Mucosa of gallbladder (tissue), 1 donor: ENCODE results near the gene DBH. TPM values are rescaled to one million over a fixed set of nuclear protein-coding genes. Genes with fewer than 3 reads are reported as not detected.

Experiments used
- DNase-seq: peaks from one replicate; pipeline ENCODE4 v3.0.0-alpha.2; 2020; ENCODE audit warnings: low spot score
- total RNA-seq: library from RNA; stranded (reverse); gene quantifications from one replicate; pipeline ENCODE4 v1.2.1, GENCODE V29; 2021
- donor health status: DM: no; HTN: no; CAD: no.

DBH gene
- total RNA-seq, 1 donor from 2014 or later: 0.06 TPM

GRCh38 chr9:133643978-133644760 lies 8.0 kb downstream of the DBH start:
- no peak for DNase-seq

GRCh38 chr9:133645021-133645765 lies 9.0 kb downstream of the DBH start:
- no peak for DNase-seq

DNA sequence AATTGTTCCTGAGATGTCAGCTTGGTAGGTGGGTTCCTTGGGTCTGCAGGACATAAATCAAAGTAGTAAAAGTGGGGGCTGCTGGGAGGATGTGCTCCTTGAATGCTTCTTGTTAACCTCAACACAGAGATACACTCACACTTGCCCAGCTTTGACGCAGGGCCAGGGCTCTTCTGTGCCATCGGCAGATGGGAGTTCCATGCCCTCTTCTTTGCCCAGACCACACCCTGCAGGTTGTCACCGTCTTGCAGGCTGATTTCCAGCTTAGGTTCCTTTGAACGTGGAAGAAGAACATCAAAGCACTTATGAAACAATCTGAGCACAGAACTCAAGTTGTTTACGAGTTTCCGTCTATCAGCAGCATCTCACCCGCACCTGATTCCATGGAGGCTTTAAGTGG lies 11.0 kb downstream of the DBH start:
- DNase-seq: no peak

DNA sequence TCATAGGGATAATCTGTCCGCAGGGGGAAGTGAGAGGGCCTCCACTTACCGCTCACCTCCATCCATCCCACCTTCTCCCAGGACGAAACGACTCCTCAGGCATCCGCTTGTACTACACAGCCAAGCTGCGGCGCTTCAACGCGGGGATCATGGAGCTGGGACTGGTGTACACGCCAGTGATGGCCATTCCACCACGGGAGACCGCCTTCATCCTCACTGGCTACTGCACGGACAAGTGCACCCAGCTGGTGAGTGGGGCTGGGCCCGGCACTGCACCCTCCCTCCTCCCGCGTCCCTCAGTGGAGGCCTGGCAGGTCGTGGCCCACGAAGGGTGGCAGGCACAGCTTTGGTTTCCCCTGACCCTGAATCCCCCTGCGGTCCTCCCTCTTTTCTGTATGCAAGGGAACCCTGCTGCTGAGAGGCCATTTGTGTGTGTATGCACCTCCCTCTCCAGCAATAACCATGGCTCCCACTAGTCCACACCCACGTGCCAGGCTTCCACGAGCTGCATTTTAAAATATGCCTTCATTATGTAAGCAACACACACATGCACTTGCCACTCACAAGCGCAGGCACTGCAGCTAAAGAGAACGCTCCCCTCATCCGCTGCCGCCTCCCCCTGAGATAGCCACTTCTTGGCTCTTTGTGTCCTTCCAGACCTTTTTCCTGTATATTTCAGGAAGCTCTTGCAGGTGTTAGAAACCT lies 11.8 kb downstream of the DBH start:
- DNase-seq: no peak

- DNase-seq: no peak
Measured at GRCh38 chr9:133649194-133649593, 13.0 kb downstream of the DBH start.

DNA sequence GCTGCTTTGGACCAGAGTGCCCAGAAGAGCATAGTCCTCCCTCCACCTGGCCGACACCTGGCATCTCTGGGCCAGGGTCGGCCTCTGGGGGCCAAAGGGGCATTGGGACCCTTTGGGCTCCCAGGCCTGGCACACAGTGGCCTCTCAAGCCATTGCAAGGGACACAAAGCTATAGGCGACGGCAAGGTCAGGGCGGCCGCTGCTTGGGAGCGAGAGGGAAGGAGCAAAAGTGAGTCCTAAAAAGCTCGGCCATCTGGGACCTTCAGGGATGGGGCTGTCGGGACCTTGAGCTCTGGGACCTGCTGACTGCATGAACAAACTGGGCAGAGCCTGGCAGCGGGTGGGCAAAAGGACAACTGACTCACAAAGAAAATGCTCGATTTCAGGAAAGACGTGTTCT lies 13.9 kb downstream of the DBH start:
- DNase-seq: no peak

- DNase-seq: no peak
Measured at GRCh38 chr9:133653638-133654037, 17.5 kb downstream of the DBH start.

DNA sequence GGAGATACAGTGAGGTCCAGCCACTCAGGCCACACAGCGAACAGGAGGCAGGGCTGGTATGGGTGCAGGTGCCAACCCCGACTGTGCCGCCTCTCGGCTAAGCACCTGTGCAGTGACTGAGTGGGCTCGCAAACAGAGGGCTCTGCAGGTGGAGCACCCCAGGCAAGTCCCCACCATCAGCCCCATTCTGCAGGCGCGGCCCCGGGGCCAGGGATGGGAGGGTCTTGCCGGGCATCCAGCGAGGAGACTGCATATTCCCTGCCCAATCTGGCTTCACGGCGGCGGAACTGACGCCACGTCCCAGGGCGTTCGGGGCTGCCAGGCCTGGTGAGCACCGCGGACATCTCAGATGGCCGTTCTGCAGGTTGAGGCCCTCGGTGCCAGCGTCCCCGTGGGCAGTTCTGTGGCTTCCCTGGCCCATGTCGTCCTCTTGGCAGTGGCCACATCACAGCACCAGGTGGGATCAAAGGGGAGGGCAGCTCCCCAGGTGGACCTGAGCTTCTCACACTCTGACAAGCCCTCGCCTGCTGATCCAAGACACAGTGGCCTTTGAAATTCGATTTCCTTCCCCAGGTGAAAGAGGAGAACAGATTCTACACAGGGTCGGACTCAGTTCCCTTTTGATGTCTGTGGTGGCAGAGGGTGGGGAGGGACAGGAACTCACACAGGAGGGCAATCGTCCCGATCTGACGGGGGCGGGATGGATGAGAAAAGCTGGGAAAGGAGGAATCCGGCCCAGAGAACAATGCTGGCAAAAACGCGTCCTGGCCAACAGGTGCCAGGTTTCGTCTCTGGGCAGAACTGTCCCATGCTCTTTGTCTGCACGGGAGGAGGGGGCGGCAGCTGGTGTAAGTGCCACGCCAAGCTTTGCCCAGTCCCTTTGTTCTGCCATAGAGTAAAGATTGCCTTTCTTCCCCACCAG lies 18.8 kb downstream of the DBH start:
- DNase-seq: no peak

- DNase-seq: no peak
Measured at GRCh38 chr9:133655701-133656100, 19.5 kb downstream of the DBH start.

DNA sequence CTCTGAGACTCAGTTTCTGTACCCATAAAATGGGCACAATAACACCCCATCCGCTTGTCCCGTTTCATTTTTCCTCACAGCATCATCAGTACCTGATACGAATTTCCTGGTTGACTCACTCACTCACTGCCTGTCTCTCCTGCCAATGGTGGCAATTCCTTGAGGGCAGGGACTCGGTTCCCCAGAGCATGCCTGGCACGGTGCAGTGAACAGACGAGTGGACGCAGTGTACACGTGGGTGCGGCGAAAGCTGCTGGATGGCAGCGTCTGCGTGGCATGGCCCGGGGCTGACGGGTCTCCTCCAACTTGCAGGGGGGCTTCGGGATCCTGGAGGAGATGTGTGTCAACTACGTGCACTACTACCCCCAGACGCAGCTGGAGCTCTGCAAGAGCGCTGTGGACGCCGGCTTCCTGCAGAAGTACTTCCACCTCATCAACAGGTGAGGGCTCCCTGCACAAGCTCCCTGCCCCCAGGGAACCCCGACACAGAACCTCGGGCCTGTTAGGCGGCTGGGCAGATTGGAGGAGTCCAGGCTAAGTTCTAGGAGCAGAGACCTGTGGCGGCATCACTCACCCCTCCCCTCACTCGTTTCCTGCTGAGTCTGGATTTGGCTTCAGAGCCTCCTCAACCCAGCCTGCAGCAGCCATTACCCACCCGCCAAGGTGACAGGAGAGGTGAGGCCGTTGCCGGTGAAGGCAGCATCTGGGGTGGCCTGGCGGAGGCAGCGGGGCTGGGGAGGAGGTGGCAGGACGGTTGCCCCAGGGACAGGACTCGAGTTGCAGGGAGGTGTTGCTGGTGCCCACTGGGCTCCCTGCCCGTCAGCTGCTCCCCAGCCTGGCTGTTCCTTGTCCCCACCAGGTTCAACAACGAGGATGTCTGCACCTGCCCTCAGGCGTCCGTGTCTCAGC lies 20.3 kb downstream of the DBH start:
- DNase-seq: no peak

GRCh38 chr9:133657120-133657661 lies 21.0 kb downstream of the DBH start:
- DNase-seq: no peak

DNA sequence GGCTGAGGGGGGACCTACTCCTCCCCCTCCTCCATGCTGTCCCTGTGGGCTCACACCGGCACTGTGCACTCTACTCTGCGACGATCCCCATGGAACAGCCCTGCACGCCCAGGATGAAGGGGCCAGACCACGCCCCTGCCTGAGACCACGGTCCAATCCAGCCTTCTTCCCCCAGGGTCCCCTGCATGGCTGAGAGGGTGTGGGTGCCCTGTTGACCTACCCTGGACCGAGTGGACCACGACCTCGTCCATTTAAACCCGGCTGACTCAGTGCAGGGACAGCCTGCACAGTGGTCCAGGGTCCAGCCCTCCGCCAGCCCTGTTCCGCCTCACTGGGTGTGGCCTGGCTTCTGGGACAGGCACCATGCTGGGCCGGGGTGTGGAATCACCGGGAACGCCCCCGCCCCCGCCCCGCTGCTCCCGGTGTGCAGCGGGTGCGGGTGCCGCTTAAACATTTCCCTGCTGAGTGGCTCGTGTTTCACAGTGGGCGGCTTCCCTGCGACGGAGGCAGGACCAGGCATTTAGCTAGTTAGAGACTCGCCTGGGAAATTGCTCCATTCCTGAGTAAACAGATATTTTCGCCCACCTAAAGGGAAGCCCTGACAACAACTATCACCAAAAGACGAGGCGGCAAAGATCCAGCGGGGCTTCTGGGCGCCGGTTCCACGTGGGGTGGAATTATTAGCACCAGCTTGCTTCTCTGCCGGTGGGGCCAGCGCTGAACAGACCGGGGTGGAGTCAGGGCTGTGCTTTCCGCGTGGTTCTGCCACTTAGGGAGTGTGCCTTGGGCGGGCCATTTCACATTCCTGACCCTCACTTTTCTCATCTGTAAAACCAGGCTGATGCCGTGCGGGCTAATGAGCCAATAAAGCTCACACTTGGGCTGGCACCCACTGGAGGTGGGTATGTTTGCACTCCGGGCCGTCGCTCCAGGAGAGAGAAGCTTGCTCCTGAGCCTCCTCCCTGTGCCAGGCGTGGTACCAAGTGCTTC lies 22.6 kb downstream of the DBH start:
- DNase-seq: no peak

DNA sequence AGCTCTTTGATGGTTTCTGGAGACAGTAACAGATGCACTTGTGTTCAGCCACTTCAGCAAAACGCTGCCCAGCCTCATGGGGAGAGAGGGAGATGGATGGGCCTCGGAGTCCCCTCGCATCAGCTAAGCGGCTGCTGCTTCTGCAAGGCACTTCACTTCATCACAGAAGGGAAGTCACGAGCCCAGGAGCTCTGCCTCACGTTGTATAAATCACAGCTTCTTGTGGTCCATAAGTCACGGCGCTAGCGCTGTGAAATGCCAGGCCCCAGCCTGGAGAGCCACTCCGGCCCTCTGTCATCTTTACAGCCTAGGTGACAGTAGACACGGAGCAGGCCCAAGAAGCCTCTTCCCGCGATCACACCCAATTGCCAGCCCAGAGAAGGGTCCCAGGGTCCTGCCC lies 23.4 kb downstream of the DBH start:
- no peak for DNase-seq

DNA sequence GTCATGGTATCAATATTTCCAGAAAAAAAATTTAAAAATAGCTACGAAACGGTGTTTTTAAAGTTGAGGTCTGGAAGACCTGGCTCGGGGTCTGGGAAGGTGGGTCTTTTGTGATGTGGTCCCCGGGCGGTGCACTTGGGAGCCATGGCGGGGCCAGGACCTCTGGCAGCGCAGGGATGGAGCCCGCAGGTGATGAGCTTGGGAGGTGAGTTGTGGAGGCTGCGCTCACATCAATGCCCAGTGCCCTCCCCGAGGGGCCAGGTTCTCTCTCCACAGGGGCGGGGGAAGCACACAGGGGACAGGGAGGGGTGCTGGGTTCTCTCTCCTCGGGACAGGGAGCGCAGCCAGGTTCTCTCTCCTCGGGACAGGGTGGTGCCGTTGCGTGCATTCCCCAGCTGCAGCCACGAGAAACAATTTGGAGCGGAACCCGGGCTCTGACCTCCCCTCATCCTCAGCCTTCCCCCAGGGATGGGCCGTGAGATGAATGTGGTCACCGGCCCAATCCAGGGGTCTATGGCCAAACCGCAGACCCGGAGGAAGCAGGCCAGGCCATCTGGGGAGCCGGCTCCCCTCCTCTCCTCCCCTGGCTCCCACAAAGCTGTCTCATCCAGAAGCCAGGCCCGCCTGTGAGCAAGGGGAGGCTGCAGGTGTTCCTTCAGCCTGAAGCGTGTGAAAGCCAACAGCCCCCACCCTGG lies 25.8 kb downstream of the DBH start:
- no peak for DNase-seq

GRCh38 chr9:133664173-133665050 lies 28.2 kb downstream of the DBH start:
- no peak for DNase-seq

DNA sequence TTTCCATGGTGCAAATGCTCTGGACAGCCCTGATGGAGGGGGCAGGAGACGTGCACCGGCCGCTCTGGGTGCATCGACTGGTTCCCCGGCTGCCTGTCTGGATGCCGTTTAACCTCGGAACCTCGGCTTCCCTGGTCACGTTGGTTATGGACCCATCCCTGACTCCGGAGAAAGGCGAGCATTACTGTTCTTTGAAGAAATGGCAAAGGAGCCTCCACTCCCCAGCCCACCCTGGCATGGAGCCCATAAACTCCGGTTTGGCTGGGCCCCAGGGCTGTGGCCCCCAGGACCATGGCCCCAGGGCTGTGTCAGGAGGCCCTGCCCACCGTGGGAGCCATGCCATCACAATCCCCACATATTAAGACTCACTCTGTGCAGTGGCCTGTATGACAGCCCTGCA lies 28.9 kb downstream of the DBH start:
- DNase-seq: no peak

DNA sequence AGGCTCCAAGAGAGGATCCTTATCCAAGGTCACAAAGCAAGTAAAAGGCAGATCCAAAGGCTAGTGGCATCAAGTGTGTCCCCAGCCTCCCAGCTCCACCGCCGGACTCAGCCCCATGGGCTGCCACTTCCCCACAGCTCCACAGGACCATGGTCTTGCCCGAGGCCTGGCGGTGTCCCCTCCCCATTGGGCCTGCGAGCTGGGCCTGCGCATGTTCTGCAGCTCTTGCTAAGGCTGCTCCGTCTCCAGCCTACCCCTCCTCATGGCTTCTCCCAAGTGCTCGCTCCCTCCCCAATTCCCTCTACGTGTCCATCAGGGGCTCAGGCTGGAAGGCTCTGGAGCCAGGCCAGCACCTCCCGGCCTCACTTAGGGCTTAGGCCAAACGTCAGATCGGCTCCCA lies 29.4 kb downstream of the DBH start:
- DNase-seq: no peak
